Measurements from ENCODE around the gene CD2BP2. TPM values are rescaled to one million over a fixed set of nuclear protein-coding genes. Genes with fewer than 3 reads are reported as not detected.

Gene CD2BP2
- total and polyA plus RNA-seq, 2 of the 13 experiments (the other 11 are each of a cell fraction or from before 2014, with no cell fraction given) = 24.9 to 54.6 TPM

- TF ChIP-seq, protein P1, sequence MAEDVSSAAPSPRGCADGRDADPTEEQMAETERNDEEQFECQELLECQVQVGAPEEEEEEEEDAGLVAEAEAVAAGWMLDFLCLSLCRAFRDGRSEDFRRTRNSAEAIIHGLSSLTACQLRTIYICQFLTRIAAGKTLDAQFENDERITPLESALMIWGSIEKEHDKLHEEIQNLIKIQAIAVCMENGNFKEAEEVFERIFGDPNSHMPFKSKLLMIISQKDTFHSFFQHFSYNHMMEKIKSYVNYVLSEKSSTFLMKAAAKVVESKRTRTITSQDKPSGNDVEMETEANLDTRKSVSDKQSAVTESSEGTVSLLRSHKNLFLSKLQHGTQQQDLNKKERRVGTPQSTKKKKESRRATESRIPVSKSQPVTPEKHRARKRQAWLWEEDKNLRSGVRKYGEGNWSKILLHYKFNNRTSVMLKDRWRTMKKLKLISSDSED (CRISPR knock-in tag; IDR thresholded peaks at IDR 0.05) = 0 out of 2 replicates have a peak, but pooled peaks have one; percentile 58
- no peak for TF ChIP-seq ZNF672 (CRISPR knock-in tag; IDR thresholded peaks at IDR 0.05)
- no peak for TF ChIP-seq FOXJ3 (CRISPR knock-in tag; IDR thresholded peaks at IDR 0.05; ENCODE audit: borderline replicate concordance)
- no peak for TF ChIP-seq PAF1 (CRISPR knock-in tag; IDR thresholded peaks at IDR 0.05)
- 0 out of 2 replicates have a peak, but pooled peaks have one; percentile 54 for TF ChIP-seq SNAPC4 (CRISPR knock-in tag; IDR thresholded peaks at IDR 0.05)
- TF ChIP-seq SATB2 (CRISPR knock-in tag; IDR thresholded peaks at IDR 0.05) = no peak
- peak; percentile 9 for TF ChIP-seq TAF15 (IDR thresholded peaks at IDR 0.05; ENCODE audit: low read depth, low read length, poor library complexity, severe bottlenecking)
- peak; percentile 90 for TF ChIP-seq ZBED4 (CRISPR knock-in tag; IDR thresholded peaks at IDR 0.05; ENCODE audit: borderline replicate concordance)
- TF ChIP-seq ZEB1 (IDR thresholded peaks at IDR 0.05; ENCODE audit: insufficient replicate concordance, low read depth) = peak; percentile 84
- TF ChIP-seq SALL2 (CRISPR knock-in tag; IDR thresholded peaks at IDR 0.05) = peak; percentile 92
- TF ChIP-seq CTCF (CRISPR knock-in tag; IDR thresholded peaks at IDR 0.05) = peak; percentile 78
Measured at GRCh38 chr16:30395155-30395991, 40.3 kb upstream of the CD2BP2 start, which contains the start of gene ZNF48 (continued).
